AG09309 (cell line): Measurements from ENCODE around the gene S100Z.
A peak's percentile ranks its signal among the peaks of the same experiment; 100 is the strongest.

ENCODE experiments used
- DNase-seq: peaks from one replicate; pipeline ENCODE4 v3.0.0-alpha.2; 2010; ENCODE audit warnings: low read depth
- H3K4me3 ChIP-seq: 2 replicates; pipeline ENCODE4 v1.5.1; 2011; ENCODE audit warnings: mild to moderate bottlenecking, low read depth, low read length, moderate library complexity; ENCODE audit not compliant: control insufficient read depth
- TF ChIP-seq, protein P1 (sequence below): IDR thresholded peaks from 2 replicates; pipeline ENCODE4 v1.5.1; 2011; ENCODE audit warnings: mild to moderate bottlenecking, low read depth, low read length, inconsistent platforms; ENCODE audit not compliant: insufficient read depth, control insufficient read depth; ENCODE audit errors: missing control alignments

Gene S100Z

DNA sequence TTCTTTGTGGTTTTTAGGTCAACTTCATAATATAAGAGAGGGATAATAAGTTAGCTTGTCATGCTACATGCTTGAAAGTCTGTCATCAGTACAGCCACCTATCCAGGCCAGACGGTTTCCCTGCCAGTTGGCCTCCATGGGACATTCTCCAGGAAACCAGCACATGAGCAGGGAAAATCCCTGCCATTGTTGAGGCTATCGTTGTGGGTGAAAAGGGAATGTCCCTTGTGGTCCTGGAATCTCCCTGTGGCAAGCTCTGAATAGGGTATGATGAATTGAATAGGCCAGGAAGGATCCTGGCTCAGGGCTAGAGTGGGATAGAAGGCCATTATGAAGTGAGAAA, 18.7 kb upstream of the S100Z start:
- H3K4me3 ChIP-seq, result no peak overlapping the region
- TF ChIP-seq, protein P1, sequence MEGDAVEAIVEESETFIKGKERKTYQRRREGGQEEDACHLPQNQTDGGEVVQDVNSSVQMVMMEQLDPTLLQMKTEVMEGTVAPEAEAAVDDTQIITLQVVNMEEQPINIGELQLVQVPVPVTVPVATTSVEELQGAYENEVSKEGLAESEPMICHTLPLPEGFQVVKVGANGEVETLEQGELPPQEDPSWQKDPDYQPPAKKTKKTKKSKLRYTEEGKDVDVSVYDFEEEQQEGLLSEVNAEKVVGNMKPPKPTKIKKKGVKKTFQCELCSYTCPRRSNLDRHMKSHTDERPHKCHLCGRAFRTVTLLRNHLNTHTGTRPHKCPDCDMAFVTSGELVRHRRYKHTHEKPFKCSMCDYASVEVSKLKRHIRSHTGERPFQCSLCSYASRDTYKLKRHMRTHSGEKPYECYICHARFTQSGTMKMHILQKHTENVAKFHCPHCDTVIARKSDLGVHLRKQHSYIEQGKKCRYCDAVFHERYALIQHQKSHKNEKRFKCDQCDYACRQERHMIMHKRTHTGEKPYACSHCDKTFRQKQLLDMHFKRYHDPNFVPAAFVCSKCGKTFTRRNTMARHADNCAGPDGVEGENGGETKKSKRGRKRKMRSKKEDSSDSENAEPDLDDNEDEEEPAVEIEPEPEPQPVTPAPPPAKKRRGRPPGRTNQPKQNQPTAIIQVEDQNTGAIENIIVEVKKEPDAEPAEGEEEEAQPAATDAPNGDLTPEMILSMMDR, result no peak
- peak; percentile 29 for DNase-seq

DNA sequence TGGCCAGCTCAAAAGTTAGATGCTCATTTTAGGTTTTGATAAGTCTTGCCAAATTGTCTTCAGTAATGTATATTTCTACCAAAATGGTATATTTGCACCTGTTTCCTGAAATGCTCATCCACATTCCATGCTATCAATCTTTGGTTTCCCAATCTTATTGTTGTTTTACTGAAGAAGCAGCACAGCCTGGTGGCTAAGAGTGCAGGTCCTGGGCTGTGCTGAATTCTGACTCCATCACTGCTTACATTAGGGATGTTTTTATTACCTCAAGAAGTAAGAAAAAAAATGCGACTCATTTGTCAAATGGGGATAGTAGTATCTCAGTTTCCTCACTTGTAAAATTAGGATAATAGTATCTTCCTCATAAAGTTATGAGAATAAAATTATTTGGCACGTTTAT, 13.6 kb upstream of the S100Z start:
- no peak for DNase-seq
- TF ChIP-seq, protein P1, result peak; percentile 25
- H3K4me3 ChIP-seq, result no peak overlapping the region

DNA sequence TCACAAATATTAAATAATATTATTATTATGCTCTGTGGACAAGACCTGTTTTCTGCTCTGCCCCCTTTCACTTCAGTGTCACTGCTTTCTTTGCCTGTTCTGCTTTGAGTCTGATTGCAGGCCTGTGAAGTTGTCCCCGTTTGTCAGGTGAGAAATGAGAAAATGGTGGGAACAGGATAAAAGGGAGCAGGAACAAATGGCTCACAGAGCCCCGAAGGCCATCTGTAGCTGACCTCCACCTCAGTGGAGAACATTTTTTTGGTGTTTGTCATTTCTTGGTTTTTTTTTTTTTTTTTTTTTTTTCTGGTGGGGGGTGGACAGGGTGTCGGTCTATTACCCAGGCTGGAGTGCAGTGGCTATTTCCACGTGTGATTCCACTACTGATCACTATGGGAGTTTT, 13.2 kb upstream of the S100Z start:
- no peak overlapping the region for H3K4me3 ChIP-seq
- DNase-seq, result no peak
- TF ChIP-seq, protein P1, result no peak

DNA sequence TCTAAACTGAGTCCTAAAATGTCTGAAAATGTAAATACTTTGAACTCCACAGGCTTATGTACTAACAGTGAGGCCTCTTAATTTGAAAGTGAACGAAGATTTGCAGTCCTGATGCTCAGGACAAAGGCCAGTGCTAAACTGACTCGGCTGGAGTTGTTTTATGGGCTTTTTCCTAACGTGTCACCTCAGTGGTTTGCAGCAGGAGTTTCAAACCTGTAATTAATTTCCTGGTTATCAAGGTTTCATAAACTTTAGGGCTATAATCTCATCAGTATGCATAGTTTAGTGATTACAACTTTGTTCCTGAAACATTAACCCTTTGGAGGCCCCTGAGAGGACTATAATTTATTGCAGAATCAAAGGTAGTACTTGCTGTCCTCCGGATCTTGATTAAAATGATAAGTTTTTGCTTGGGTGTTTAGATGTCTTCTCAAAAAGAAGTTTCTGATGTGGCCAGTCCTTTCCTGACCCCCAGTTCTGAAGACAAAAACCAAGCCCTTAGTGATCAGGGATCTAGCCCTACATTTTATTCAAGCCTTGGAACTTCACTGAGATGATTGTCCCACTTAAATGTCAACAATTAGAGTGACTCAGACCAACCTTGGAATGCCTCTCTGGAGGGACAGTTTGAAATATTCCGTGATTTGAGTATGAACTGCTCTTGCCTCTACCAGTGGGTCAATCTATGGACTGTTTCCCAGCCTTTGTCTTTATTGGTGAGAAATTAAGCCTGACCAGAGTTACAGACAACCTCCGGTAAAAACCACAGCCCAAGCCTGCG, 11.1 kb upstream of the S100Z start:
- TF ChIP-seq, protein P1, result no peak
- no peak overlapping the region for H3K4me3 ChIP-seq
- DNase-seq, result no peak

DNA sequence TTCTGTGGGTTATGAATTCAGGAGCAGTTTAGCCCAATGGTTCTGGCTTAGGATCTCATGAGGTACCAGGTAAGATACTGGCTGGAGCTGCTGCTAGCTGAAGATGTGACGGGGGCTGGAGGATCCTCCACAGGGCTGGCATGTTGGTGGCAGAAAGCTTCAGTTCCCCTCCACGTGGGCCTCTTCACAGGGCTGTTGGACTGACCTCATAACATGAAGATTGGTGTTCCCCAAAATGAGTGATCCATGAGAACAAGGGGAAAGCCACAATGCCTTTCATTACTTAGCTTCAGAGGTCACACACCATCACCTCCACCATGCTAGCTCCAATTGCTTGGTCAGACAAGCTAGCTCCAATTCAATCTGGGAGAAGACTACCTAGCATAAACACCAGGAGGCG, 8.5 kb upstream of the S100Z start:
- TF ChIP-seq, protein P1, result no peak
- H3K4me3 ChIP-seq, result no peak overlapping the region
- DNase-seq, result no peak

DNA sequence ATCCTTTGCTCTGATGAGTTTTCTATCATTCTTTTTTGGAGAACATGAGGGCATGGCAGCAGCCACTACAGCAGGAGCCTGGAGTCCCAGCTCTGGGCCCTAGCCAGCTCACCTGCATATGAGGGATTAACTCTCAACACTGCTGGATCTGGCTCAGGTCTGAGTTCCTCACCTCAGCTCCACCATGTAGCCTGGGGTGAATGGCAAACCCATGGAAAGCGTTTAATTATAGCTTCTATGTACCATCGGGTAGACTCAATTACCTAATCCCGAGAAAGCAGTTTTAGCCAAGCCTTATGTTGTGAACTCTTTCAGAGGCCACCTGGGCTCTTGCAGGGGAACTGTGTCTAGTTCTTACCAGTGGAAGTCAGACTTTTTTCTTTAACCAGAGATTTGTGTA, 3.9 kb upstream of the S100Z start:
- TF ChIP-seq, protein P1, result no peak
- no peak for DNase-seq
- H3K4me3 ChIP-seq, result no peak overlapping the region
